ENCODE measurements around the gene FYB1. TPM values are rescaled to one million over a fixed set of nuclear protein-coding genes. Genes with fewer than 3 reads are reported as not detected.

FYB1 gene
- total RNA-seq, 1 experiment from 2014 or later: 10.5 TPM

- Histone ChIP-seq H4K20me1 (ENCODE audit: insufficient read depth) (no peaks in the 10 kb centered on the region), H3K4me1 (replicated peaks; ENCODE audit: insufficient read depth) (peaks cover 25% of the 10 kb centered on the region), H3K4me3 (no peak overlapping the region), H3K27me3 (ENCODE audit: insufficient read depth, low read depth) (no peaks in the 10 kb centered on the region), H3K36me3 (ENCODE audit: low read depth) (no peaks in the 10 kb centered on the region; the same call in 1 of the 2 replicates), H3F3A (ENCODE audit: insufficient read depth, low read depth) (peaks cover 10% of the 10 kb centered on the region), H3K79me2 (ENCODE audit: low read depth) (no peaks in the 10 kb centered on the region), H3K27ac (no peak overlapping the region), H3K4me2 (no peak overlapping the region), H3K9me2 (ENCODE audit: insufficient read depth) (no peaks in the 10 kb centered on the region), H2AFZ (no peak overlapping the region), H3K9me3 (ENCODE audit: insufficient read depth, low read depth) (no peaks in the 10 kb centered on the region)
- CTCF ChIA-PET: no interaction called here
- POLR2A ChIA-PET (ENCODE audit: unreplicated experiment): interaction anchor here (0.6 kb wide), 1 partner anchor 746 kb away, joined by 3 read pairs; no protein-coding TSS in a partner anchor
- TF ChIP-seq CTCF (conservative IDR thresholded peaks at IDR 0.05): no peak
- no peak for TF ChIP-seq EZH2 (IDR thresholded peaks at IDR 0.05; ENCODE audit: low read depth)
- intact Hi-C loops (cut with micrococcal nuclease; ENCODE audit: unreplicated experiment): no loop called here
- no peak for DNase-seq
- no TSS peak for BruUV-seq (replicated peaks)
Observed at GRCh38 chr5:39201160-39201780, 18.1 kb downstream of the FYB1 start.

GRCh38 chr5:39200081-39200480 is 19.3 kb downstream of the FYB1 start:
- intact Hi-C loops (cut with micrococcal nuclease; ENCODE audit: unreplicated experiment): no loop called here
- H3K9me3 ChIP-seq (ENCODE audit: insufficient read depth, low read depth): no peaks in the 10 kb centered on the region
- no peaks in the 10 kb centered on the region for H3K9me2 ChIP-seq (ENCODE audit: insufficient read depth)
- no TSS peak for BruUV-seq (replicated peaks)
- peaks cover 21% of the 10 kb centered on the region for H3F3A ChIP-seq (ENCODE audit: insufficient read depth, low read depth)
- H3K36me3 ChIP-seq (ENCODE audit: low read depth): no peaks in the 10 kb centered on the region; the same call in 1 of the 2 replicates
- no peaks in the 10 kb centered on the region for H3K79me2 ChIP-seq (ENCODE audit: low read depth)
- no peaks in the 10 kb centered on the region for H3K27me3 ChIP-seq (ENCODE audit: insufficient read depth, low read depth)
- CTCF ChIA-PET: interaction anchor here (0.5 to 1.4 kb wide), 2 partner anchors 16 to 52 kb away, joined by 3 to 4 read pairs; no protein-coding TSS in a partner anchor
- no peak for DNase-seq
- peaks cover 36% of the 10 kb centered on the region for H3K4me1 ChIP-seq (replicated peaks; ENCODE audit: insufficient read depth)
- no peak overlapping the region for H2AFZ ChIP-seq
- TF ChIP-seq CTCF (conservative IDR thresholded peaks at IDR 0.05): no peak
- TF ChIP-seq EZH2 (IDR thresholded peaks at IDR 0.05; ENCODE audit: low read depth): no peak
- no peak overlapping the region for H3K4me2 ChIP-seq
- H3K27ac ChIP-seq: no peak overlapping the region
- POLR2A ChIA-PET (ENCODE audit: unreplicated experiment): interaction anchor here (0.6 kb wide), 1 partner anchor 17 kb away, joined by 3 read pairs; no protein-coding TSS in a partner anchor
- no peaks in the 10 kb centered on the region for H4K20me1 ChIP-seq (ENCODE audit: insufficient read depth)
- H3K4me3 ChIP-seq: no peak overlapping the region

GRCh38 chr5:39199335-39199734 is 20.0 kb downstream of the FYB1 start:
- no peak overlapping the region for H2AFZ ChIP-seq
- H3K4me3 ChIP-seq: no peak overlapping the region
- no peaks in the 10 kb centered on the region for H3K27me3 ChIP-seq (ENCODE audit: insufficient read depth, low read depth)
- POLR2A ChIA-PET (ENCODE audit: unreplicated experiment): interaction anchor here (0.6 kb wide), 1 partner anchor 18 kb away, joined by 3 read pairs; no protein-coding TSS in a partner anchor
- H3K4me2 ChIP-seq: no peak overlapping the region
- no peaks in the 10 kb centered on the region for H3K79me2 ChIP-seq (ENCODE audit: low read depth)
- no peaks in the 10 kb centered on the region for H4K20me1 ChIP-seq (ENCODE audit: insufficient read depth)
- TF ChIP-seq CTCF (conservative IDR thresholded peaks at IDR 0.05): no peak
- BruUV-seq (replicated peaks): no TSS peak
- no peak for DNase-seq
- H3K9me3 ChIP-seq (ENCODE audit: insufficient read depth, low read depth): no peaks in the 10 kb centered on the region
- CTCF ChIA-PET: interaction anchor here (1.4 kb wide), 1 partner anchor 17 kb away, joined by 3 read pairs; no protein-coding TSS in a partner anchor
- H3F3A ChIP-seq (ENCODE audit: insufficient read depth, low read depth): peaks cover 22% of the 10 kb centered on the region
- H3K9me2 ChIP-seq (ENCODE audit: insufficient read depth): no peaks in the 10 kb centered on the region
- peaks cover 44% of the 10 kb centered on the region for H3K4me1 ChIP-seq (replicated peaks; ENCODE audit: insufficient read depth)
- intact Hi-C loops (cut with micrococcal nuclease; ENCODE audit: unreplicated experiment): loop anchor here (5.0 kb wide), 1 partner anchor 352 kb away; the partner anchor contains the start of gene OSMR
- no peaks in the 10 kb centered on the region; the same call in 1 of the 2 replicates for H3K36me3 ChIP-seq (ENCODE audit: low read depth)
- no peak overlapping the region for H3K27ac ChIP-seq
